ENCODE results near the gene KIF18A.

- no peak for TF ChIP-seq ZFP91 (CRISPR knock-in tag; IDR thresholded peaks at IDR 0.05)
- TF ChIP-seq EP300 (IDR thresholded peaks at IDR 0.05; ENCODE audit: low read length), result no peak
- no peak for TF ChIP-seq ZC3H11A (IDR thresholded peaks at IDR 0.05; ENCODE audit: low read depth, low read length)
- TF ChIP-seq CTCF (IDR thresholded peaks at IDR 0.05 in 2 of 3, conservative IDR thresholded peaks at IDR 0.05 in 1 of 3; ENCODE audit: insufficient read depth in 2 of 3, low read depth in 1 of 3, low read length in 3 of 3), result no peak
- TF ChIP-seq KLF1 (tag; IDR thresholded peaks at IDR 0.05), result no peak
- TF ChIP-seq SRSF9 (IDR thresholded peaks at IDR 0.05; ENCODE audit: borderline replicate concordance, low read depth, low read length), result no peak
- no peak for TF ChIP-seq EZH2 (IDR thresholded peaks at IDR 0.05; ENCODE audit: borderline replicate concordance, low read depth, low read length)
- TF ChIP-seq FOXK2 (conservative IDR thresholded peaks at IDR 0.05 in 1 of 2, IDR thresholded peaks at IDR 0.05 in 1 of 2; ENCODE audit: low read depth in 2 of 2), result no peak
- TF ChIP-seq ZNF384 (IDR thresholded peaks at IDR 0.05; ENCODE audit: low read depth, low read length), result no peak
- no peak for TF ChIP-seq SIX5 (IDR thresholded peaks at IDR 0.05; ENCODE audit: borderline replicate concordance in 1 of 2, insufficient read depth in 1 of 2, low read depth in 1 of 2, low read length in 2 of 2)
- no peak for TF ChIP-seq ZNF140 (CRISPR knock-in tag; IDR thresholded peaks at IDR 0.05)
These were observed 58.4 kb downstream of the KIF18A start for GRCh38 chr11:28049338-28050216.

Data from K562 (cell line).